ENCODE data around the gene DGKI. TPM values are rescaled to one million over a fixed set of nuclear protein-coding genes. Genes with fewer than 3 reads are reported as not detected.

Gene DGKI
- total and polyA plus RNA-seq, 2 experiments from 2014 or later: 0.16 to 1.0 TPM

GRCh38 chr7:137873524-137873923 lies 26.8 kb upstream of the DGKI start (continued):
- no peak for TF ChIP-seq ETS1 (IDR thresholded peaks at IDR 0.05)
- no peak for TF ChIP-seq ZNF331 (CRISPR knock-in tag; IDR thresholded peaks at IDR 0.05; ENCODE audit: low read depth)
- TF ChIP-seq CREB1 (CRISPR knock-in tag; IDR thresholded peaks at IDR 0.05; ENCODE audit: low read depth): no peak
- TF ChIP-seq STAT1 (IDR thresholded peaks at IDR 0.05; ENCODE audit: unreplicated experiment): no peak
- no peak for TF ChIP-seq REST (IDR thresholded peaks at IDR 0.05; ENCODE audit: unreplicated experiment)
- no peak for TF ChIP-seq CTCF (conservative IDR thresholded peaks at IDR 0.05; ENCODE audit: low read depth in 2 of 2)
- no peak for TF ChIP-seq EZH2phosphoT487 (IDR thresholded peaks at IDR 0.05; ENCODE audit: unreplicated experiment)

GRCh38 chr7:137871170-137871915 lies 24.6 kb upstream of the DGKI start:
- Mint-ChIP-seq H3K36me3 (ENCODE audit: low read depth) (peaks cover 28% of the 10 kb centered on the region), H3K4me3 (no peak overlapping the region), H3K9me3 (no peaks in the 10 kb centered on the region; the same call in 2 of the 3 replicates), H3K27me3 (ENCODE audit: insufficient read depth, low read depth, poor library complexity) (peaks cover 3% of the 10 kb centered on the region), H3K27ac (no peak overlapping the region), H3K4me1 (peaks cover 20% of the 10 kb centered on the region)
- H3F3A ChIP-seq (replicated peaks; ENCODE audit: low read depth): no peaks in the 10 kb centered on the region
- no peak overlapping the region for H3K4me2 ChIP-seq
- no peaks in the 10 kb centered on the region for H4K20me1 ChIP-seq (replicated peaks; ENCODE audit: insufficient read depth)
- H3K36me3 ChIP-seq (ENCODE audit: insufficient read depth): no peaks in the 10 kb centered on the region; the same call in 1 of the 2 replicates
- H3K27me3 ChIP-seq (ENCODE audit: insufficient read depth): no peaks in the 10 kb centered on the region
- no peaks in the 10 kb centered on the region for H3K9me2 ChIP-seq (ENCODE audit: insufficient read depth)
- H2AFZ ChIP-seq: no peak overlapping the region
- H3K4me3 ChIP-seq: no peak overlapping the region
- ATAC-seq: no peak
- H3K79me2 ChIP-seq (replicated peaks; ENCODE audit: insufficient read depth): no peaks in the 10 kb centered on the region
- DNase-seq (ENCODE audit: low spot score): no peak
- H3K4me1 ChIP-seq (ENCODE audit: insufficient read depth): peaks cover 8% of the 10 kb centered on the region; the same call in 1 of the 2 replicates
- no peak overlapping the region for H3K27ac ChIP-seq (ENCODE audit: low read depth)
- no peak for TF ChIP-seq NANOG (IDR thresholded peaks at IDR 0.05; ENCODE audit: borderline replicate concordance)
- TF ChIP-seq STAT1 (IDR thresholded peaks at IDR 0.05; ENCODE audit: unreplicated experiment): no peak
- no peak for TF ChIP-seq POLR2AphosphoS5 (IDR thresholded peaks at IDR 0.05; ENCODE audit: low read depth)
- TF ChIP-seq EZH2 (IDR thresholded peaks at IDR 0.05; ENCODE audit: low read depth, unreplicated experiment): no peak
- no peak for TF ChIP-seq ETS1 (IDR thresholded peaks at IDR 0.05)
- no peak for TF ChIP-seq REST (IDR thresholded peaks at IDR 0.05; ENCODE audit: unreplicated experiment)
- TF ChIP-seq CREB1 (CRISPR knock-in tag; IDR thresholded peaks at IDR 0.05; ENCODE audit: low read depth): no peak
- no peak for TF ChIP-seq ZNF331 (CRISPR knock-in tag; IDR thresholded peaks at IDR 0.05; ENCODE audit: low read depth)
- no peak for TF ChIP-seq EZH2phosphoT487 (IDR thresholded peaks at IDR 0.05; ENCODE audit: unreplicated experiment)
- TF ChIP-seq JUNB (IDR thresholded peaks at IDR 0.05; ENCODE audit: unreplicated experiment): no peak
- no peak for TF ChIP-seq CTCF (conservative IDR thresholded peaks at IDR 0.05; ENCODE audit: low read depth in 2 of 2)

Data from GM23338 (cell line).